ENCODE results near the gene ORAI1.

- no peak for TF ChIP-seq EZH2 (IDR thresholded peaks at IDR 0.05; ENCODE audit: low read depth)
- TF ChIP-seq CTCF (conservative IDR thresholded peaks at IDR 0.05): no peak
Observed at GRCh38 chr12:121688966-121689365, 62.6 kb downstream of the ORAI1 start.
